ENCODE measurements around the gene NCSTN. TPM values are rescaled to one million over a fixed set of nuclear protein-coding genes. Genes with fewer than 3 reads are reported as not detected.

NCSTN gene
- total and polyA plus RNA-seq, 8 donors: 90.7 to 125 (median 115) TPM

GRCh38 chr1:160344241-160344640 is 1.1 kb downstream of the NCSTN start:
- TF ChIP-seq CTCF (IDR thresholded peaks at IDR 0.05): no peak
- Histone ChIP-seq H3K27ac (no peak overlapping the region), H3K4me3 (peak overlapping the region; percentile 77 to 93), H3K27me3 (no peaks in the 10 kb centered on the region), H3K4me1 (peaks cover 15 to 76% of the 10 kb centered on the region in 2 donors), H3K36me3 (peaks cover 0 to 49% of the 10 kb centered on the region in 2 donors), H3K9me3 (no peaks in the 10 kb centered on the region)
- intact Hi-C loops (cut with DNase I): no loop called here
- no peak for DNase-seq
- ATAC-seq: no peak

DNA sequence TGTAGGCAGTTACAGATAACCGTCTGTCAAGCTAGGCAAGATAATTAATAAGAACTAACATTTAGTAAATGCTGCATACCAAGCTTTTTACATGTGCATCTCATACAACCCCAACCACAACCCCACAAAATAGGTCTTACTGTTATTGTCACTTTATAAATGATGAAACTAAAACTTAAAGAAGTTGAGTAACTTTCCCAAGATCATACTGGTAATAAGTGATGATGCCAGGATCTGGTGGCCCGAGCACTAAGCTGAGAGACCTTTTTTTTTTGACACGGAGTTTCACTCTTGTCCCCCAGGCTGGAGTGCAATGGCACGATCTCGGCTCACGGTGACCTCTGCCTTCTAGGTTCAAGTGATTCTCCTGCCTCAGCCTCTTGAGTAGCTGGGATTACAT is 1.8 kb downstream of the NCSTN start:
- TF ChIP-seq CTCF (IDR thresholded peaks at IDR 0.05): no peak
- intact Hi-C loops (cut with DNase I): no loop called here
- no peaks in the 10 kb centered on the region for H3K27me3 ChIP-seq

GRCh38 chr1:160346463-160346862 is 3.3 kb downstream of the NCSTN start:
- H3K27me3 ChIP-seq: no peaks in the 10 kb centered on the region
- no peaks in the 10 kb centered on the region for H3K9me3 ChIP-seq
- no peak overlapping the region for H3K4me3 ChIP-seq
- DNase-seq (peak in 1 of 4 donors; percentile 55), ATAC-seq (no peak)
- peaks cover 10 to 54% of the 10 kb centered on the region in 2 donors for H3K4me1 ChIP-seq
- H3K36me3 ChIP-seq: peaks cover 0 to 63% of the 10 kb centered on the region in 2 donors
- H3K27ac ChIP-seq: peak overlapping the region in 1 of 2 donors; percentile 85
- TF ChIP-seq CTCF (IDR thresholded peaks at IDR 0.05): no peak
- intact Hi-C loops (cut with DNase I): no loop called here

More for the DNA sequence above, 1.8 kb downstream of the NCSTN start:
- Histone ChIP-seq H3K4me3 (no peak overlapping the region), H3K9me3 (no peaks in the 10 kb centered on the region), H3K4me1 (peaks cover 15 to 69% of the 10 kb centered on the region in 2 donors), H3K36me3 (peaks cover 0 to 49% of the 10 kb centered on the region in 2 donors), H3K27ac (no peak overlapping the region)
- no peak for ATAC-seq
- no peak for DNase-seq

GRCh38 chr1:160346958-160347357 is 3.8 kb downstream of the NCSTN start:
- H3K4me3 ChIP-seq: no peak overlapping the region
- H3K9me3 ChIP-seq: no peaks in the 10 kb centered on the region
- peak overlapping the region in 1 of 2 donors; percentile 85 for H3K27ac ChIP-seq
- H3K4me1 ChIP-seq: peaks cover 5 to 49% of the 10 kb centered on the region in 2 donors
- intact Hi-C loops (cut with DNase I): no loop called here
- peak; percentile 8 for ATAC-seq
- peak in 1 of 4 donors; percentile 56 for DNase-seq
- H3K36me3 ChIP-seq: peaks cover 0 to 68% of the 10 kb centered on the region in 2 donors
- H3K27me3 ChIP-seq: no peaks in the 10 kb centered on the region
- TF ChIP-seq CTCF (IDR thresholded peaks at IDR 0.05): no peak

DNA sequence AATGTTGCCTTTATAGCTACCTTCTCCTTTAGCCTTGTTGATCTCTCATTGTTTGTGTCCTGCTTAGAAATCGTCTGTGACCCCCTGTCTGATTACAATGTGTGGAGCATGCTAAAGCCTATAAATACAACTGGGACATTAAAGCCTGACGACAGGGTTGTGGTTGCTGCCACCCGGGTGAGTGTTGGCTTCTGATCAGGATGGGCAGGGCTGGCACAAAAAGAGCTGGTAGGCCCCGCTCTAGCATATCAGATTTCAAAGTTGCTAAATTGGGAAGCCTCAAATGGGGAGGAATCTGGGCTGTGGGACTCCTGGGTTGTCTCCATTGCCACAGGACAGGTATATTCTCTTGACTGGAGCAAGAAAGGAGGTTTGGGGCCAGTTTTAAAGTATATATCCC is 8.4 kb downstream of the NCSTN start:
- no peak overlapping the region for H3K4me3 ChIP-seq
- H3K9me3 ChIP-seq: no peaks in the 10 kb centered on the region
- intact Hi-C loops (cut with DNase I): no loop called here
- no peak for TF ChIP-seq CTCF (IDR thresholded peaks at IDR 0.05)
- no peak overlapping the region for H3K27ac ChIP-seq
- peaks cover 0 to 17% of the 10 kb centered on the region in 2 donors for H3K4me1 ChIP-seq
- no peaks in the 10 kb centered on the region for H3K27me3 ChIP-seq
- H3K36me3 ChIP-seq: peaks cover 0 to 98% of the 10 kb centered on the region in 2 donors
- ATAC-seq (no peak), DNase-seq (no peak)
